Neural crest cell (in vitro differentiated cells): ENCODE data around the gene PAX5. TPM values are rescaled to one million over a fixed set of nuclear protein-coding genes. Genes with fewer than 3 reads are reported as not detected.
A peak's percentile ranks its signal among the peaks of the same experiment; 100 is the strongest.

Experiments used
- DNase-seq: peaks from one replicate; pipeline ENCODE4 v3.0.0; 2021; ENCODE audit warnings: low read depth, mixed read lengths, low spot score
- H3K27ac Mint-ChIP-seq: one replicate; pipeline ENCODE4 v1.8.0; 2021; ENCODE audit warnings: mild to moderate bottlenecking, mixed read lengths; ENCODE audit not compliant: unreplicated experiment
- H3K27me3 Mint-ChIP-seq: 2 replicates; pipeline ENCODE4 v1.8.0; 2021; ENCODE audit warnings: low read depth, mild to moderate bottlenecking, mixed read lengths
- H3K36me3 Mint-ChIP-seq: 2 replicates; pipeline ENCODE4 v1.8.0; 2021; ENCODE audit warnings: low read depth, mild to moderate bottlenecking, mixed read lengths
- H3K4me1 Mint-ChIP-seq: 2 replicates; pipeline ENCODE4 v1.8.0; 2021; ENCODE audit warnings: mixed read lengths
- H3K4me3 Mint-ChIP-seq: one replicate; pipeline ENCODE4 v1.8.0; 2021; ENCODE audit warnings: mild to moderate bottlenecking, mixed read lengths
- H3K9me3 Mint-ChIP-seq: 2 replicates; pipeline ENCODE4 v1.8.0; 2021; ENCODE audit warnings: mixed read lengths
- CTCF ChIP-seq: fragments of 200-600 bp; sonication (generic); conservative IDR thresholded peaks from 2 replicates; pipeline ENCODE4 v1.5.0; 2021; ENCODE audit warnings: antibody characterized with exemption, mild to moderate bottlenecking
- total RNA-seq: library from RNA; stranded (reverse); gene quantifications from 2 replicates; pipeline ENCODE4 v1.2.1, GENCODE V29; 2021

The PAX5 gene
- total RNA-seq, 1 donor from 2014 or later = 19.5 TPM

- no peak overlapping the region for H3K27ac Mint-ChIP-seq
- peaks cover 22% of the 10 kb centered on the region for H3K27me3 Mint-ChIP-seq
- H3K36me3 Mint-ChIP-seq = peaks cover 3% of the 10 kb centered on the region
- H3K9me3 Mint-ChIP-seq = peaks cover 2% of the 10 kb centered on the region
- H3K4me3 Mint-ChIP-seq = no peak overlapping the region
- TF ChIP-seq CTCF = no peak
- no peak for DNase-seq
- peaks cover 16% of the 10 kb centered on the region for H3K4me1 Mint-ChIP-seq
Measured at GRCh38 chr9:36956908-36957307, 77.2 kb downstream of the PAX5 start.

- Mint-ChIP-seq H3K4me3 (no peak overlapping the region), H3K4me1 (no peaks in the 10 kb centered on the region), H3K27me3 (peaks cover 10% of the 10 kb centered on the region), H3K9me3 (no peaks in the 10 kb centered on the region), H3K27ac (no peak overlapping the region), H3K36me3 (peaks cover 3% of the 10 kb centered on the region)
- DNase-seq = no peak
- TF ChIP-seq CTCF = no peak
Measured at GRCh38 chr9:36950389-36950788, 83.7 kb downstream of the PAX5 start.

- no peak for DNase-seq
- no peak overlapping the region for H3K4me3 Mint-ChIP-seq
- H3K27me3 Mint-ChIP-seq = peaks cover 10% of the 10 kb centered on the region
- H3K4me1 Mint-ChIP-seq = no peaks in the 10 kb centered on the region
- H3K36me3 Mint-ChIP-seq = peaks cover 2% of the 10 kb centered on the region
- H3K27ac Mint-ChIP-seq = no peak overlapping the region
- TF ChIP-seq CTCF = no peak
- no peaks in the 10 kb centered on the region for H3K9me3 Mint-ChIP-seq
Measured at GRCh38 chr9:36949466-36949865, 84.6 kb downstream of the PAX5 start.

- Mint-ChIP-seq H3K36me3 (no peaks in the 10 kb centered on the region), H3K4me3 (no peak overlapping the region), H3K27ac (peak overlapping the region; percentile 58), H3K4me1 (no peaks in the 10 kb centered on the region), H3K9me3 (no peaks in the 10 kb centered on the region), H3K27me3 (peaks cover 6% of the 10 kb centered on the region)
- no peak for TF ChIP-seq CTCF
- DNase-seq = no peak
Measured at GRCh38 chr9:36948051-36948450, 86.0 kb downstream of the PAX5 start.

GRCh38 chr9:36946653-36947052 is 87.4 kb downstream of the PAX5 start:
- H3K27ac Mint-ChIP-seq = no peak overlapping the region
- no peak for DNase-seq
- H3K4me1 Mint-ChIP-seq = no peaks in the 10 kb centered on the region
- H3K36me3 Mint-ChIP-seq = no peaks in the 10 kb centered on the region
- H3K9me3 Mint-ChIP-seq = no peaks in the 10 kb centered on the region
- no peak for TF ChIP-seq CTCF
- H3K4me3 Mint-ChIP-seq = no peak overlapping the region
- peaks cover 6% of the 10 kb centered on the region for H3K27me3 Mint-ChIP-seq

- Mint-ChIP-seq H3K4me3 (no peak overlapping the region), H3K4me1 (no peaks in the 10 kb centered on the region), H3K27me3 (peaks cover 6% of the 10 kb centered on the region), H3K36me3 (no peaks in the 10 kb centered on the region), H3K27ac (no peak overlapping the region), H3K9me3 (no peaks in the 10 kb centered on the region)
- no peak for DNase-seq
- no peak for TF ChIP-seq CTCF
Measured at GRCh38 chr9:36945999-36946398, 88.1 kb downstream of the PAX5 start.
